Measurements from ENCODE around the gene TTC12.

Gene TTC12

DNA sequence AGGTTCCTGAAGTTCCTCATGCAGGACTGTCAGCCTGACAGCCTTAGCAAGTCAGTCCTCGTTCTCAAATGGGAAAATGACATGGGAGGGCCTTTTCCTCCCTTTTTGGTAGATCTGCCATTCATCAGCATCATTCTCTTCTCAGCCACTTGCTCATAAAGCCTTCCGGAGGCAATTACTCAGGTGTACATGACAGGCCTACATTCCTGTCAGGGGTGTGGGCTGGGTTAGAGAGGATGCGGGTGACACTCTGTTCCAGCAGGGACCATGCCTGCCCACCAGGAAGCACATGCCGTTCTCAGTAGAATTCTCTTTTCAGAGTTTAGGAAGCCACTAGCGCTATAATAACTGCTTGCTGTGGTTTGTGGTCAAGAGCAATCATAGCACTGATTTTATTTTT, 49.0 kb downstream of the TTC12 start:
- H3K9ac ChIP-seq (ENCODE audit: insufficient read length) = no peak overlapping the region
- no peak for TF ChIP-seq POLR2AphosphoS5 (IDR thresholded peaks at IDR 0.05; ENCODE audit: borderline replicate concordance, low read depth, low read length)
- TF ChIP-seq EZH2 (IDR thresholded peaks at IDR 0.05) = no peak
- no peak for TF ChIP-seq FOXP2 (optimal IDR thresholded peaks at IDR 0.05; ENCODE audit: control extremely low read depth, extremely low read length, insufficient read depth)
- DNase-seq (ENCODE audit: low read depth, low spot score) = no peak
- no peaks in the 10 kb centered on the region for H3K36me3 ChIP-seq (ENCODE audit: insufficient read depth, low read length)
- no peak overlapping the region for H3K4me3 ChIP-seq
- no peaks in the 10 kb centered on the region for H3K9me3 ChIP-seq (ENCODE audit: low read depth, low read length)
- no peak overlapping the region for H3K27ac ChIP-seq

DNA sequence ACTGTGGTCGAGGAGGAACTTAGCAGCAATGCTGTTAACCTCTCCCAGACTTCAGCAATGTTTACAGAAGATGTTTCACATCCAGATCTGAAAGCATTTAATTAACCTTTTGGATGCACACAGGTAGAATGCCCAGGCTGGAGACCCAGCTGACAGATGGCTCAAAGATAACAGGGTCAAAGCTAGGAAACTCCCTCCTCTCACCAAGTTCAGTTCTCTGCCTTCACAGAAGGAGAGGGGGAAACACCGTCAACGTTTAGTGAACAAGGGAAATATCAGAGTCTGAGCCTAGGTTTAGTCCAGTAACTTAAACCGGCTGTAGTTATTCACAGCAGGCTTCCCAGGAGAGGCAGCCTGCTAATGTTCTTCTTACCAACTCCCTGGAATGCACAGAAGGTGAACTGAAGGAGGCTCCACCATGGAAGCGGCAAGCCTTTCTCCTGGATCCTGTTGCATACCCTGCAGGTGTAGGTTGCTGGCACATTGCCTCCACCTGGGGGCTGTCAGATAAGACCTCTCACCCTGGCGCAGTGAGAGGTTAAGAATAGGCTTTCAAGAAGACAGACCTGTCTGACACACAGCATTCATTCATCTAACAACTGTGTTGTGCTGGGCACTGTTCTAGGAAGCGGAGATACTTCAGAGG, 49.7 kb downstream of the TTC12 start:
- Histone ChIP-seq H3K27ac (no peak overlapping the region), H3K36me3 (ENCODE audit: insufficient read depth, low read length) (no peaks in the 10 kb centered on the region), H3K9ac (ENCODE audit: insufficient read length) (no peak overlapping the region), H3K4me3 (no peak overlapping the region), H3K9me3 (ENCODE audit: low read depth, low read length) (no peaks in the 10 kb centered on the region)
- TF ChIP-seq EZH2 (IDR thresholded peaks at IDR 0.05) (no peak), POLR2AphosphoS5 (IDR thresholded peaks at IDR 0.05; ENCODE audit: borderline replicate concordance, low read depth, low read length) (no peak), FOXP2 (optimal IDR thresholded peaks at IDR 0.05; ENCODE audit: control extremely low read depth, extremely low read length, insufficient read depth) (no peak)
- DNase-seq (ENCODE audit: low read depth, low spot score) = no peak

DNA sequence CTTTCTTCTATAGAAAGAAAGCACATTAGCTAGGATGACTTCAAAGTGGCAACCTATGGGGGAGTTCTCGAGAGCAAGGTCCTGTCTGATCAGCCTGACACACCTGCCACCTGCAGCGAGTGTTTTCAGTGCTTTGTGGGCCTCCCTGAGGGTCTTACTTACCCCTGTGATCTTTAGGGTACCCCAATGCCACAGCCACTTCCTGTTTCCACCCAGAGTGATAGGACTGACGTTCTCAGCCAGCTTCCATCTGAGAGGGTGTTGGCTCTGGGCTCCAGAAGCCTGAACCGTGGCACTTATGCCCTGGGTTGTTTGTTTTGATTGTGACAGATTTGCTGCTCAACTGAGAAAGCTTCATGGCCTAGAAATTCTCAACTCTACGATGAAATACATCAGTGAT, 51.5 kb downstream of the TTC12 start:
- Histone ChIP-seq H3K4me3 (no peak overlapping the region), H3K9me3 (ENCODE audit: low read depth, low read length) (no peaks in the 10 kb centered on the region), H3K36me3 (ENCODE audit: insufficient read depth, low read length) (no peaks in the 10 kb centered on the region), H3K9ac (ENCODE audit: insufficient read length) (no peak overlapping the region), H3K27ac (no peak overlapping the region)
- TF ChIP-seq FOXP2 (optimal IDR thresholded peaks at IDR 0.05; ENCODE audit: control extremely low read depth, extremely low read length, insufficient read depth) (no peak), EZH2 (IDR thresholded peaks at IDR 0.05) (no peak), POLR2AphosphoS5 (IDR thresholded peaks at IDR 0.05; ENCODE audit: borderline replicate concordance, low read depth, low read length) (no peak)
- DNase-seq (ENCODE audit: low read depth, low spot score) = no peak

DNA sequence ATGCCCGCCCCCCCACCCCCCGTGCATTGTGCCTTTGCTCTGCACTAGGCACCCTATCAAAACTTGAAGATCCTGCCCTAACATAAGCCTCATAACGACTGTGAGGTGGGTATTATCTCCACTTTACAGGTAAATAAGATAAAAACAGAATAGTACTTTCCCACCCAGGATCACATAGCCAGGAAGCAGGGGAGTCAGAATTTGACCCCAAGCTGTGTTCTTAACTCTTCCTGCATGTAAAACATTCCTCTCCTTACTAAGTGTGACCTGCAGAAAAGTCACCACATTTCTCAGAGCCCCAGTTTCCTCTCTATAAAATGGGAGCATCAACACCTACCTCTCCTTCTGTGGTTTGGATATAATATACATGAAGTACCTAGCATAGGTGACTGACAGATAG, 55.0 kb downstream of the TTC12 start:
- H3K27ac ChIP-seq = no peak overlapping the region
- H3K36me3 ChIP-seq (ENCODE audit: insufficient read depth, low read length) = no peaks in the 10 kb centered on the region
- no peak overlapping the region for H3K9ac ChIP-seq (ENCODE audit: insufficient read length)
- DNase-seq (ENCODE audit: low read depth, low spot score) = no peak
- H3K4me3 ChIP-seq = no peak overlapping the region
- H3K9me3 ChIP-seq (ENCODE audit: low read depth, low read length) = no peaks in the 10 kb centered on the region
- TF ChIP-seq EZH2 (IDR thresholded peaks at IDR 0.05) (no peak), FOXP2 (optimal IDR thresholded peaks at IDR 0.05; ENCODE audit: control extremely low read depth, extremely low read length, insufficient read depth) (no peak), POLR2AphosphoS5 (IDR thresholded peaks at IDR 0.05; ENCODE audit: borderline replicate concordance, low read depth, low read length) (no peak)

DNA sequence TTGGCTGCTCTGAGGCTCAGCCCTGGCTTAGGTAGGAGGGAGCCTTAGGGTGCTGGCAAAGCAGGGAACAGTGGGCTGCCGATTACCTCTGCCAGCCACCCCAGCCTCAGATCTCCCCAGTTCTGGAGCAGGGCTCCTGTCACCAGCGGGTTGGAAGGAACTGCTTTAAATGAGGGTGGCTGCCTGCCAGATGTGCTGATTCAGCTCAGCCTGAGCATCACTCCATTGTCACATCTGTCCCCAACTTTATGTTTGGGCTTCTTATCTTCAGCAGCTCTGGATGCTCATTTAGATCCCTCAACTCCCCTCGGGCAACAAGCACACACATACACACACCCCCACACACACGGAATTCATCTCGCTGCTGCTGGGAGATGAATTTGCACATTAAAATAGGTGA, 56.3 kb downstream of the TTC12 start:
- H3K4me3 ChIP-seq = no peak overlapping the region
- no peaks in the 10 kb centered on the region for H3K9me3 ChIP-seq (ENCODE audit: low read depth, low read length)
- no peak for TF ChIP-seq EZH2 (IDR thresholded peaks at IDR 0.05)
- no peak overlapping the region for H3K27ac ChIP-seq
- DNase-seq (ENCODE audit: low read depth, low spot score) = no peak
- no peaks in the 10 kb centered on the region for H3K36me3 ChIP-seq (ENCODE audit: insufficient read depth, low read length)
- no peak overlapping the region for H3K9ac ChIP-seq (ENCODE audit: insufficient read length)

DNA sequence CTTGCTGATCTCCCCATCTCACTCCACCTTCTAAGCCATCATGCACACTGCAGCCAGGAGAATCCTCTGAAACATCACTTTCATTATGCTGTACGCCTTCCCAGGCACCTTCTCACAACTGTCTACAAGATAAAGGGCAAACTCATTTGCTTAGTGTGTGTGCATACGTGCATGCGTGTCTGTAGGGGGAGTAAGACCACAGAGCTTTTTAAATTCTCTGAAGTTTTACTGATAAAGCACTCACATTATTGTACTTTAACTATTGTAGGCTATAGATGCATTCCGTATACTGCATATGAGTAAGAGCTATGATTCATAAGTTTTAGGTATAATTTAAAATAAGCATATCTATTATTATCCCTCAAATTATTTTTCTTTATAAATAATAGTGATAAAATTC, 57.9 kb downstream of the TTC12 start:
- no peak overlapping the region for H3K27ac ChIP-seq
- no peak overlapping the region for H3K9ac ChIP-seq (ENCODE audit: insufficient read length)
- H3K4me3 ChIP-seq = no peak overlapping the region
- no peaks in the 10 kb centered on the region for H3K36me3 ChIP-seq (ENCODE audit: insufficient read depth, low read length)
- DNase-seq (ENCODE audit: low read depth, low spot score) = no peak
- H3K9me3 ChIP-seq (ENCODE audit: low read depth, low read length) = no peaks in the 10 kb centered on the region
- TF ChIP-seq FOXP2 (optimal IDR thresholded peaks at IDR 0.05; ENCODE audit: control extremely low read depth, extremely low read length, insufficient read depth) (no peak), POLR2AphosphoS5 (IDR thresholded peaks at IDR 0.05; ENCODE audit: borderline replicate concordance, low read depth, low read length) (no peak), EZH2 (IDR thresholded peaks at IDR 0.05) (no peak)

DNA sequence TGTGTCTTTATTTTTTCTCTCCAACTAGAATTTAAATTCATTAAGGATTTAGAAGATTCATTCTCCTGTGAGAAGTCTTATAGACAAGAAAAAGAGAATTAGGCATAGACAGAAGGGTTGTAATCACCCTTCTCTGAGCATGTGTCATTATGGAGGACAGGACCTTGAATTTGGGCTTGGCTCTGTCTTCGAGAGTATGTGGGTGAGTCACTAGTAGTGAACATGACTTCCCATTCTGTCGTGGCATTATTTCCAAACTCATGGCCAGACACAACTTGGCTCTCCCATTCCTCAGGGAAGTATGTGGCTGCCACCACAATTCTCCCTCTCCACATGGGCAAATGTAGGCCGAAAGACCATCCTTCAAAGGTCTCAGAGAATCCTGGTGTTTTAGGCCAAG, 58.9 kb downstream of the TTC12 start:
- Histone ChIP-seq H3K9ac (ENCODE audit: insufficient read length) (no peak overlapping the region), H3K4me3 (no peak overlapping the region), H3K9me3 (ENCODE audit: low read depth, low read length) (no peaks in the 10 kb centered on the region), H3K36me3 (ENCODE audit: insufficient read depth, low read length) (no peaks in the 10 kb centered on the region), H3K27ac (no peak overlapping the region)
- no peak for DNase-seq (ENCODE audit: low read depth, low spot score)
- no peak for TF ChIP-seq EZH2 (IDR thresholded peaks at IDR 0.05)
- no peak for TF ChIP-seq POLR2AphosphoS5 (IDR thresholded peaks at IDR 0.05; ENCODE audit: borderline replicate concordance, low read depth, low read length)
- no peak for TF ChIP-seq FOXP2 (optimal IDR thresholded peaks at IDR 0.05; ENCODE audit: control extremely low read depth, extremely low read length, insufficient read depth)

DNA sequence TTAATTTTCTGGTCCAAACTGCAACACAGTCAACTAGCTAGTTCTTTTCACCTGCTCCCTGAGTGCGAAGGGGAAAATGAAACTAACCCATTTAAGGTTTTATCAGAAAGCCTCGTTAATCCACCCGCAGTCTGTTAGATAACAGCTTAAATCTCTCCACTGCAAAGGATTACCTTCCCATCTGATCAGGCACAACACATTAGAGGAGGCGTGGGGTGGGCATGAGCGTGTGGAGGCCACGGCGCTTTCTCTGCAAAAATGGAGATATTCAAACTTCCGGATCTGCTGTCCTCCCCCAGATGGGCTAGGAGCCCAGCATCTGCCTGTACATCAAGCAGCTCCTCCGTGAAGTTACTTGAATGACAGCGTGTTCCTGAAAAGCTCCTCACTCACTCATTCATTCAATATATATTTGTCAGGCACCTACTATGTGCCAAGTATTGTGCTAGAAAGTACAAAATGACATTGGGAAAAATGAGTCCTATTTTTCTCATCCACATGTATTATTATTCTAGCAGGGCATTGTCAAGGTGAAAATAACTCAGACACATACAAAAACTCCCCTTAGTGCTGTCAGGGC, 59.7 kb downstream of the TTC12 start:
- Histone ChIP-seq H3K36me3 (ENCODE audit: insufficient read depth, low read length) (no peaks in the 10 kb centered on the region), H3K9ac (ENCODE audit: insufficient read length) (no peak overlapping the region), H3K4me3 (no peak overlapping the region), H3K27ac (no peak overlapping the region), H3K9me3 (ENCODE audit: low read depth, low read length) (no peaks in the 10 kb centered on the region)
- TF ChIP-seq EZH2 (IDR thresholded peaks at IDR 0.05) (no peak), POLR2AphosphoS5 (IDR thresholded peaks at IDR 0.05; ENCODE audit: borderline replicate concordance, low read depth, low read length) (no peak), FOXP2 (optimal IDR thresholded peaks at IDR 0.05; ENCODE audit: control extremely low read depth, extremely low read length, insufficient read depth) (no peak)
- DNase-seq (ENCODE audit: low read depth, low spot score) = no peak

DNA sequence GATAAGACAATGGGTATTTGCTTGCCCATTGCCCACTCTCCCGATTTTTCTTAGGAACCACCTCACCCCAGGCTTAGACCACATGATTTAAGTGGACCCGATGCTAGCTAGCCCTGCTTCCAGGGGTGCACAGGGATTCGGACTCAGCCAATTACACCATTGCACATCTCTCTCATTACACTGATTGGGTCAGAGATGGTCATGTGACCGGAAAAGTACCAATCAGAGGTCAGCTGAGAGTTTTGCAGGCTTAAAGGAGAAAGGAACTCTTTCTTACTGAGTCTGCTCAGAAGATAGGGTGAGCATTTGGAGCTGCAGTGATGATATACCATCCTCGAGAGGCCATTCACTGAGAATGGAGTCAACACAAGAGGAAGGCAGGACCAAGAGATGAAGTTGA, 61.0 kb downstream of the TTC12 start:
- TF ChIP-seq EZH2 (IDR thresholded peaks at IDR 0.05) (no peak), FOXP2 (optimal IDR thresholded peaks at IDR 0.05; ENCODE audit: control extremely low read depth, extremely low read length, insufficient read depth) (no peak), POLR2AphosphoS5 (IDR thresholded peaks at IDR 0.05; ENCODE audit: borderline replicate concordance, low read depth, low read length) (no peak)
- H3K9me3 ChIP-seq (ENCODE audit: low read depth, low read length) = no peaks in the 10 kb centered on the region
- no peak overlapping the region for H3K27ac ChIP-seq
- H3K4me3 ChIP-seq = no peak overlapping the region
- H3K36me3 ChIP-seq (ENCODE audit: insufficient read depth, low read length) = no peaks in the 10 kb centered on the region
- no peak overlapping the region for H3K9ac ChIP-seq (ENCODE audit: insufficient read length)
- no peak for DNase-seq (ENCODE audit: low read depth, low spot score)
